H1 (cell line): ENCODE data around the gene SELENOV. TPM values are rescaled to one million over a fixed set of nuclear protein-coding genes. Genes with fewer than 3 reads are reported as not detected.

Experiments
- ASH2L ChIP-seq: fragments of 200-600, 300-600 bp; sonication (generic); IDR thresholded peaks from one replicate; pipeline ENCODE4 v1.7.1; 2017; ENCODE audit warnings: low read length
- HDAC2 ChIP-seq, 2 experiments: fragments of 300-600 bp in 1 of 2; sonication (generic) in 1 of 2; IDR thresholded peaks; 2 replicates each; pipeline ENCODE4 v1.6.1; 2011 to 2012; ENCODE audit warnings: low read depth in 2 of 2, low read length in 2 of 2, mild to moderate bottlenecking in 2 of 2, moderate library complexity in 2 of 2, borderline replicate concordance in 1 of 2, inconsistent platforms in 1 of 2
- RBBP5 ChIP-seq: IDR thresholded peaks from 2 replicates; pipeline ENCODE4 v1.7.1; 2012; ENCODE audit warnings: low read depth, mild to moderate bottlenecking, inconsistent platforms, low read length, moderate library complexity, borderline replicate concordance
- RXRA ChIP-seq: IDR thresholded peaks from 2 replicates; pipeline ENCODE4 v1.6.1; 2011; ENCODE audit warnings: low read depth, mild to moderate bottlenecking, low read length, moderate library complexity; ENCODE audit not compliant: insufficient read depth
- SIN3A ChIP-seq, 2 experiments: IDR thresholded peaks in 1 of 2; conservative IDR thresholded peaks in 1 of 2; 2 replicates each; pipeline ENCODE4 v1.6.1; 2011 to 2012; ENCODE audit warnings: low read length in 2 of 2, improper control_type of control experiment in 1 of 2, low read depth in 1 of 2, mild to moderate bottlenecking in 1 of 2
- SIRT6 ChIP-seq: IDR thresholded peaks from one replicate; pipeline ENCODE4 v1.7.1; 2012; ENCODE audit warnings: low read length, inconsistent platforms
- SP4 ChIP-seq: IDR thresholded peaks from 2 replicates; pipeline ENCODE4 v1.6.1; 2012; ENCODE audit warnings: low read length, inconsistent platforms
- SUZ12 ChIP-seq: fragments of 200-600 bp; sonication (generic); IDR thresholded peaks from 2 replicates; pipeline ENCODE4 v1.6.1; 2012; ENCODE audit warnings: mild to moderate bottlenecking, inconsistent platforms, low read length, moderate library complexity, mixed read lengths
- TCF12 ChIP-seq: IDR thresholded peaks from 2 replicates; pipeline ENCODE4 v1.6.1; 2011; ENCODE audit warnings: low read depth, mild to moderate bottlenecking, low read length
- polyA plus RNA-seq, 7 experiments: library from polyadenylated mRNA; depleted of rRNA in 3 of 7; stranded (reverse) in 5 of 7; unstranded in 2 of 7; fragments of >200 nt in 5 of 7; fragments of 200-250 nt in 2 of 7; gene quantifications; 1 replicate in 5 of 7; 2 replicates in 1 of 7; 4 replicates in 1 of 7; pipeline versions ENCODE4 v1.2.1 to v1.2.3, GENCODE V29; 2011 to 2013; ENCODE audit warnings: missing spikeins in 2 of 7, mixed read lengths in 2 of 7
- total RNA-seq: library from RNA; stranded (reverse); fragmentation: NEBNext Ultra II Directional; extraction: Animal tissue kit (Norgen Biotek cat#: 25700); gene quantifications from 2 replicates; pipeline ENCODE4 v1.2.1, GENCODE V29; 2021
- TF ChIP-seq, protein P1 (sequence below), 3 experiments: IDR thresholded peaks; 1 replicate in 2 of 3; 2 replicates in 1 of 3; pipeline versions ENCODE4 v1.5.1 to v1.6.1; 2011; ENCODE audit warnings: low read length in 3 of 3, mild to moderate bottlenecking in 3 of 3, inconsistent platforms in 2 of 3, low read depth in 1 of 3, moderate library complexity in 1 of 3; ENCODE audit not compliant: insufficient read depth in 1 of 3; ENCODE audit errors: control extremely low read depth in 1 of 3
- TF ChIP-seq, protein P2 (sequence below): IDR thresholded peaks from 2 replicates; pipeline ENCODE4 v1.6.1; 2011; ENCODE audit warnings: low read length, improper control_type of control experiment
- TF ChIP-seq, protein P3 (sequence below): IDR thresholded peaks from 2 replicates; pipeline ENCODE4 v1.6.1; 2012; ENCODE audit warnings: inconsistent platforms

The SELENOV gene
- total and polyA plus RNA-seq, 2 of the 8 experiments (the other 6 are each of a cell fraction or from before 2014, with no cell fraction given), result 8.4 to 10.7 TPM

DNA sequence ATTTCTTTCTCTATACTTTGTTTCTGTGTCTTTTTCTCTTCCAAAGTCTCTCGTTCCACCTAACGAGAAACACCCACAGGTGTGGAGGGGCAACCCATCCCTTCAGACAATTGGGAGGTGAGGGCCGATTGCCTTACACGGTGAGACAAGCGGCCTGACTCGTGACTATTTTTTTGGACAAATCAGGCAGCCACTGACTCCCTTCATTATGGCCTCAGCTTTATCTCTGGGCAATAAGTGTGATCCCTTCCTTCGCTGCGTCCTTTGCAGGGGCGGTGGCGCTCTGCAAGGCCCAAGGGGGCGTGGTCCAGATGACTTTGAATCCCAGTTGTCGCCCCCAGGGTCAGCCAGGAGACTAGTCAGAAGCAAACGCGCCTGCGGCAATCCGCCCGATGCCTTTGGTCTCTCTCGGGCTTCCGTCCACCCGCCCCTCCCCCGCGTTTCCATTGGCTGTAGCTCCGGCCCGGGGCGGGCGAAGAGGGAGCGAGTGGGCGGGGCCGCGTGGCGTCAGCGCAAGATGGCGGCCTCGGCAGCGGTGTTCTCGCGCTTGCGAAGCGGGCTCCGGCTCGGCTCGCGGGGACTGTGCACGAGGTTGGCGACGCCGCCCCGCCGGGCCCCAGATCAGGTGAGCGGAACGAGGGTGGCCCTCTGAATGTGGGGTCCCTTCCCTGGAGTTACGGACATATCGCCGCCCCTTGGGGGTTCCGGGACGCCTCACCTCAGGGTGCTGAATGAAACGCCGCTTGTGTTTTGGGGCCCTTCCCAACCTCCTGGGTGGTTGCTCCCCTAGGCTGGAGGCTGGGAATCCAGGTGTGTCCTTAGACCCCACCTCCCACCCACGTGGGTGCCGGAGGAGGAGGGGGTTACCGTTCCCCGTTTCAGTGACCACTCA lies 34.4 kb upstream of the SELENOV start, which contains the start of gene TIMM50 (continued):
- TF ChIP-seq, protein P1, sequence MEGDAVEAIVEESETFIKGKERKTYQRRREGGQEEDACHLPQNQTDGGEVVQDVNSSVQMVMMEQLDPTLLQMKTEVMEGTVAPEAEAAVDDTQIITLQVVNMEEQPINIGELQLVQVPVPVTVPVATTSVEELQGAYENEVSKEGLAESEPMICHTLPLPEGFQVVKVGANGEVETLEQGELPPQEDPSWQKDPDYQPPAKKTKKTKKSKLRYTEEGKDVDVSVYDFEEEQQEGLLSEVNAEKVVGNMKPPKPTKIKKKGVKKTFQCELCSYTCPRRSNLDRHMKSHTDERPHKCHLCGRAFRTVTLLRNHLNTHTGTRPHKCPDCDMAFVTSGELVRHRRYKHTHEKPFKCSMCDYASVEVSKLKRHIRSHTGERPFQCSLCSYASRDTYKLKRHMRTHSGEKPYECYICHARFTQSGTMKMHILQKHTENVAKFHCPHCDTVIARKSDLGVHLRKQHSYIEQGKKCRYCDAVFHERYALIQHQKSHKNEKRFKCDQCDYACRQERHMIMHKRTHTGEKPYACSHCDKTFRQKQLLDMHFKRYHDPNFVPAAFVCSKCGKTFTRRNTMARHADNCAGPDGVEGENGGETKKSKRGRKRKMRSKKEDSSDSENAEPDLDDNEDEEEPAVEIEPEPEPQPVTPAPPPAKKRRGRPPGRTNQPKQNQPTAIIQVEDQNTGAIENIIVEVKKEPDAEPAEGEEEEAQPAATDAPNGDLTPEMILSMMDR (IDR thresholded peaks at IDR 0.05; ENCODE audit: control extremely low read depth in 1 of 3, insufficient read depth in 1 of 3, low read depth in 1 of 3, low read length in 3 of 3), result no peak
- TF ChIP-seq, protein P2, sequence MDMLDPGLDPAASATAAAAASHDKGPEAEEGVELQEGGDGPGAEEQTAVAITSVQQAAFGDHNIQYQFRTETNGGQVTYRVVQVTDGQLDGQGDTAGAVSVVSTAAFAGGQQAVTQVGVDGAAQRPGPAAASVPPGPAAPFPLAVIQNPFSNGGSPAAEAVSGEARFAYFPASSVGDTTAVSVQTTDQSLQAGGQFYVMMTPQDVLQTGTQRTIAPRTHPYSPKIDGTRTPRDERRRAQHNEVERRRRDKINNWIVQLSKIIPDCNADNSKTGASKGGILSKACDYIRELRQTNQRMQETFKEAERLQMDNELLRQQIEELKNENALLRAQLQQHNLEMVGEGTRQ, result no peak
- TF ChIP-seq SP4, result peak; percentile 90
- no peak for TF ChIP-seq RXRA
- no peak for TF ChIP-seq SIRT6
- TF ChIP-seq, protein P3, sequence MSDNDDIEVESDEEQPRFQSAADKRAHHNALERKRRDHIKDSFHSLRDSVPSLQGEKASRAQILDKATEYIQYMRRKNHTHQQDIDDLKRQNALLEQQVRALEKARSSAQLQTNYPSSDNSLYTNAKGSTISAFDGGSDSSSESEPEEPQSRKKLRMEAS, result peak; percentile 84
- peak; percentile 88 for TF ChIP-seq ASH2L
- no peak for TF ChIP-seq HDAC2 (IDR thresholded peaks at IDR 0.05; ENCODE audit: borderline replicate concordance in 1 of 2, low read depth in 2 of 2, low read length in 2 of 2)
- no peak for TF ChIP-seq TCF12
- TF ChIP-seq RBBP5, result 0 out of 2 replicates have a peak, but pooled peaks have one; percentile 80
- peak; percentile 72 to 81; a peak in 2 of 4 replicates for TF ChIP-seq SIN3A (conservative IDR thresholded peaks at IDR 0.05 in 1 of 2, IDR thresholded peaks at IDR 0.05 in 1 of 2; ENCODE audit: low read depth in 1 of 2, low read length in 2 of 2)
- TF ChIP-seq SUZ12, result no peak
